SW480 (cell line): Measurements from ENCODE around the gene SEZ6L.

Experiments
- DNase-seq: peaks from one replicate; pipeline ENCODE4 v3.0.0-alpha.2; 2016; ENCODE audit warnings: low spot score

The SEZ6L gene

DNA sequence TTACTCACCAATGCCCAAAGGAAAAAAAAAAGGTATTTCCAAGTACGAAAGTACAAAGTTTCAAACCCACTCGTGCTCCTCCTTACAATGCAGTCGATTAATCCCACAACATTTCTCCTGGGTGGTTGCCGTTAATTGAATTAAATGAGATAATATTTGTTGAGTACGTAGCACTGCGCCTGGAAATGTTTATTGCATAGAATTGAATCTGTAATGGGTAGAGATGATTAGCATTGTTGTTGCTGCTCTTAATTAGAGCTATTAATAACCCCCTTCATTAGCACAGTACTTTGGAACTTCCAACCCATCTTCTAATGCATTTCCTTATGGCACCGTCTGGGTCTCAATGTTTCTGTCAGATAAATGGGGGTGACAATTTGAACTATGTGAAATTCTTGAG, 77.3 kb downstream of the SEZ6L start:
- DNase-seq: no peak

DNA sequence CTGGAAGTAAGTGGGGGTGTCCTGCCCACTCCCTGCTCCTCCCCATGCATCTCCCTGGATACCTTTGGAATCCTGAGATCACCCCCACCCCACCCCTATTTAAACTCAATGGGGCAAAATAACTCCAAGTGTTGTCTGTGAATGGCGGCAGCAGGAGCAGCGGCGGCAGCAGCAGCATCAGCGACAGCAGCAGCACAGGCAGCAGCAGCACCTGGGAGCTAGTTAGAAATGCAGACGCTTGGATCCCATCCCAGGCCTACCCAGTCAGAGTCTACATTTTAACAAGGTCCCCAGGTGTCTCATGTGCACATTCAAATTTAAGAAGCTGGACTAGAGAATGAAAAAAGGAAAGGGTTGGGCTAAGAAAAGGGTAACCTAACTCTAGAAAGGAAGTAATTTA, 82.6 kb downstream of the SEZ6L start:
- DNase-seq: no peak

DNA sequence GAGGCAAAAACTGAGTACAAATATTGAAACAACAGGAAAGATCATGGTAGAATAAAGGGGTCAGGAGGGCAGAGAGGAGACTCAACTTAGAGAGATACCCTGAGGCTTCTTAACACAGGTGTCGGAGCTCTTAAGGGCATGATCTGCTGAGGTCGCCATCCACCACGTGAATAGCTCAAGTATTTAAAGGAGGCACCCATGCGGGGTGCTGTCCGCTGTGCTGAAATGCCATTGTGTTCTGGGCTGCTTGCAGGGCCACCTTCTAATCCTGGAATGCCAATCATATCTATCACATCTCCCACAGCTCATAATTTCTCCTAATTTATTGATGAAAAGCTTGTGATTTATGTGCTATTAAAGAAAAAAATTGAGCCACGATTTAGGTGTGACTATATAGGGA, 90.2 kb downstream of the SEZ6L start:
- peak; percentile 17 for DNase-seq

- no peak for DNase-seq
Observed at GRCh38 chr22:26264162-26264561, 94.9 kb downstream of the SEZ6L start.

- DNase-seq: no peak
Observed at GRCh38 chr22:26265281-26265680, 96.0 kb downstream of the SEZ6L start.

- no peak for DNase-seq
Observed at GRCh38 chr22:26265909-26266308, 96.6 kb downstream of the SEZ6L start.

- DNase-seq: no peak
Observed at GRCh38 chr22:26267856-26268255, 98.6 kb downstream of the SEZ6L start.

- DNase-seq: no peak
Observed at GRCh38 chr22:26269572-26269971, 100.3 kb downstream of the SEZ6L start.

- DNase-seq: no peak
Observed at GRCh38 chr22:26271427-26271826, 102.2 kb downstream of the SEZ6L start.

DNA sequence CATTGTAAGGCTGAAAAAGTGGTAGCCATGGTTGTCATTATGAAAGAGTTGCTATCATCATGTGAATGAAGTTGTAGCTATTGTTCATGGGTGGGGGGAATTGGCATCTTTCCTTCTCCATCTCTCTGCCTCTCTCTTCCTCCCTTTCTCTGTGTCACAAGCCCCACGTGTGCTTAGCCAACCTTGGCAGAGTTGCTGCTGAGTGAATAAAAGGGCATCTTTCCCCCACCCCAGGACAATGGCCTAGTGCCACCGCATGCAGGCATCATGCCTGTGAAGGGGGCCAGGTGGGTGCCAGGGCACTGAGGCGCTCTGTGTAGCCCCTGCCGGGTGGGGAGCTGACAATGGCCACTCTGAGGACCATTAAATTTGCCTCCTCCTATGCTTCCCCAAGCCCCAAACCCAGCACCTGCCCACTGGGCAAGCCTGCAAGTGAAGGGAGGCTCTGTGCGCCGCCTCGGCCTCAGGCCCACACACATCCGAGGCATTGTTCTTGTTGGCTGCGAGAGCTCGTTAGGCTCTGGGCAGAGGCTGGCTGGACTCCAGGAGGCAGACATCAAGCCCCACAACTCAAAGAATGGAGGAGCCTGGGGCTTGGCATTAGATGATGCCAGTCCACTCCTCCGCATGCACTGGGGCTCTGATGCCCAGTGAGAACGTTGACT, 103.9 kb downstream of the SEZ6L start:
- no peak for DNase-seq

GRCh38 chr22:26276529-26277160, 107.4 kb downstream of the SEZ6L start:
- no peak for DNase-seq

GRCh38 chr22:26281941-26282340, 112.7 kb downstream of the SEZ6L start:
- no peak for DNase-seq

DNA sequence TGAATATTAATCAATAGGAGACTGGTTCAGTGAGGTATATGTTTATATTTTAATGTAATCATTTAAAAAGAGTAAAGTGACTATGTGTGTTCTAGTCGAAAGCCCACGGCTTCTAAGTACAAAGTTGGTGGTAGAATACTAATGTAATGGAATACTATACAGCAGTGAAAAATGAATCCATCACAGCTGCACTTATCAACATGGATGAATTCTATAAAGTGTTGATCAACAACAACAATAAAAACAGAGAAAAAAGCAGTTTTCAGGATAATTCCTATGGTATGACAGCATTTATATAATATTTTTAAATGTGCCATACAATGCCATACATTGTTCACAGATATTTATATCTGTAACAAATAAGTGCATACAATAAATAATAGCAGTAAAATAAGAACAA, 114.1 kb downstream of the SEZ6L start:
- no peak for DNase-seq

- DNase-seq: peak; percentile 33
Observed at GRCh38 chr22:26285632-26286031, 116.4 kb downstream of the SEZ6L start.

DNA sequence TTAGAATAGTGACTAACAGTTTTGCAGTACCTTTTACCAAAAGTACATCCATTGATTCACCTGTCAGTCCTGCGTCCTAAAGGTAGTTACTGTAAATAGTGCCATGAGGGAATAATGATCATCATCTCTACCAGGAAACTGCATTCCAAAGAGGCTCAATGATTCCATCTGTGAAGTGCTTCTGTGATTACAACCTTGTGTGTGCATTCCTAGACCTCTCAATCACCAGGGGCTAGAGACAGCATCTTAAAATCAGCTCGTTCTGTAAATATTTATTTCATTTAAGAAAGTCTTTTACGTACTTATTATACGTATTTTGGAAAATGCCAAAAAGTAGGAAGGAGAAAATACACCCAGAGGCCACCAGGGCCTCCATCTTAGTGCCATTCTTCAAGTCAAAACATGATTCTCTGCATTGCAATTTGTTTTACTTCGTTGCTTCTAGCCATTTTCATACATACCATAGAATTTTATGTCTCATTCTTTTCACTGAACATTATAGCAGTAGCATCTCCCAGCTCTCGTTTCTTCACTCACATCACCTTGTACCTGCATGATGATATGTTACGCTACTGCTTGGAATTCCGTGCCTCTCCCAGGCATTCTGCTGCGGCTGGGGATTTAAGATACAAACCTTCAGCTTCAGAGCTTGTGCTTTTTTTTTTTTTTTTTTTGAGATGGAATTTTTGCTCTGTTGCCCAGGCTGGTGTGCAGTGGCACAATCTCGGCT, 117.0 kb downstream of the SEZ6L start:
- no peak for DNase-seq

GRCh38 chr22:26287382-26288225, 118.3 kb downstream of the SEZ6L start:
- no peak for DNase-seq

DNA sequence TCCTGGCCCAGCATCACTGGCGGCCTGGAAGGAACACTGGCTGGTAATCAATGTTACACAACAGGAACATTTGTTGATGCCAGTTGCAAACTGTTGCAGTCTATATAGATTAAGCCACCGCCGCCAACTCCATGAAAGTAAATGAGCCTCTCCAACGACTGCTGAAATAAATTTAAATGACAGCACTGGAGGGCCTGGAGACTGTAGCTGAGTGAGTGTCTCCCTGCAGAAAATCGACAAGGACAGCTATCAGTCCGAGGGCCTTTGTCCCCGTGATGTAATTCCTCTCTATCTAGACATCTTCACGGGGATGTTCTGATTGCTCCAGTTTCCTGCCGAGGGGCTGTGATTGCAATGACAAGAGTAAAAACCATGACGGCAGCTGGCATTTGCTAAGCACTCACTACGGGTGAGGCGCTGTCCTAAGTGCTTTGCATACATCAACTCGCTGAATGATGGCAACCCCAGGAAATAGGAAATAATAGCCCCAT, 120.4 kb downstream of the SEZ6L start:
- no peak for DNase-seq

- DNase-seq: no peak
Observed at GRCh38 chr22:26291940-26292666, 122.8 kb downstream of the SEZ6L start.

DNA sequence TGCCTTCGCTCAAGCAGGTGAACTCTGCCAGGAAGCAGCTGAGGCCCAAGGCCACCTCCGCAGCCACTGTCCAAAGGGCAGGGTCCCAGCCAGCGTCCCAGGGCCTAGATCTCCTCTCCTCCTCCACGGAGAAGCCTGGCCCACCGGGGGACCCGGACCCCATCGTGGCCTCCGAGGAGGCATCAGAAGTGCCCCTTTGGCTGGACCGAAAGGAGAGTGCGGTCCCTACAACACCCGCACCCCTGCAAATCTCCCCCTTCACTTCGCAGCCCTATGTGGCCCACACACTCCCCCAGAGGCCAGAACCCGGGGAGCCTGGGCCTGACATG, 123.4 kb downstream of the SEZ6L start:
- no peak for DNase-seq

DNA sequence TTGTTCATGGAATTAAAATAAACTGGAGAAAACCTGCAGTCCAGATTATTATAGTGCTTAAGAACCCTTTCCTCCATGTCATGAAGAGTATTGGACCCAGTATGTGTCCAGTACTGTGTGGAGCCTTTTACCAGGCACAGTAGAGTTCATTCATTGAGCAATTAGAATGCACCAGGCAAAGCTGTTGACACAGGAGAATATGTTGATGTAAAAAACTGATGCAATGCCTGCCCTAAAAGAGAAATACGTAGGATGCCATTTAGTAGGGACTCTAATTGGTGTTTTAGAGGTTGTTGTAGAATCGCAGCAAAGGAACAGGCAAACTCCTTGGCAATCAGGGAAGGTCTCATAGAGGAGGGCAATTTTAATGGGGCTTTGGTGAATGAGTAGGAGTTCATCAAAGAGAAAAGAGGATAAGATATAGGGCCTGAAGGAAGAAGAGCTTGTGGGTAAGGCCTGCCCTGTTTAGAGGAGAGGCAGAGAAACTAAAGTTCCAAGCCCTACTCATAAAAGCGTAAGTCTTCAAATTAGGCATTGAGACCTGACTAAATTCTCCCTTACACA, 126.4 kb downstream of the SEZ6L start:
- DNase-seq: peak; percentile 16

GRCh38 chr22:26298605-26299310, 129.5 kb downstream of the SEZ6L start:
- no peak for DNase-seq
